Heart left ventricle (tissue), 16 donors: ENCODE measurements around the gene RAP1GDS1. TPM values are rescaled to one million over a fixed set of nuclear protein-coding genes. Genes with fewer than 3 reads are reported as not detected.

Source experiments
- ATAC-seq, 4 donors: fragments of 200-7000 bp; cut with Tn5 transposase; one replicate each; pipeline ENCODE4 v1.9.1; 2020 to 2022; ENCODE audit warnings: moderate library complexity in 4 of 4, mild to moderate bottlenecking in 3 of 4, moderate number of reproducible peaks in 1 of 4
- DNase-seq, 5 donors: peaks; one replicate each; pipeline ENCODE4 v3.0.0-alpha.2; 2020
- H3K27ac ChIP-seq, 12 donors: fragments of 200-600 bp; sonication (generic) in 4 of 12; one replicate each; pipeline versions ENCODE4 v1.5.0 to v1.8.0; 2016 to 2022; ENCODE audit warnings: mild to moderate bottlenecking in 2 of 12
- H3K27me3 ChIP-seq, 9 donors: fragments of 200-600 bp; sonication (generic) in 2 of 9; one replicate each; pipeline versions ENCODE4 v1.5.1 to v1.8.0; 2016 to 2022; ENCODE audit warnings: mild to moderate bottlenecking in 3 of 9
- H3K36me3 ChIP-seq, 9 donors: fragments of 200-600 bp; sonication (generic) in 2 of 9; one replicate each; pipeline versions ENCODE4 v1.5.0 to v1.8.0; 2018 to 2022; ENCODE audit warnings: mild to moderate bottlenecking in 2 of 9
- H3K4me1 ChIP-seq, 12 donors: fragments of 200-600 bp; sonication (generic) in 4 of 12; one replicate each; pipeline versions ENCODE4 v1.5.0 to v1.8.0; 2016 to 2022; ENCODE audit warnings: mild to moderate bottlenecking in 3 of 12
- H3K4me3 ChIP-seq, 12 donors: fragments of 200-600 bp; sonication (generic) in 4 of 12; one replicate each; pipeline versions ENCODE4 v1.5.0 to v1.8.0; 2017 to 2022; ENCODE audit warnings: mild to moderate bottlenecking in 9 of 12, moderate library complexity in 4 of 12
- H3K9me3 ChIP-seq, 12 donors: fragments of 200-600 bp; sonication (generic) in 4 of 12; one replicate each; pipeline versions ENCODE4 v1.5.0 to v1.8.0; 2016 to 2022; ENCODE audit warnings: mild to moderate bottlenecking in 1 of 12
- POLR2A ChIP-seq, 2 donors: fragments of 450-650 bp; IDR thresholded peaks; one replicate each; pipeline ENCODE4 v1.6.1; 2017; ENCODE audit warnings: antibody characterized with exemption in 2 of 2, mild to moderate bottlenecking in 2 of 2, moderate library complexity in 2 of 2
- WGBS, 4 donors: extraction: QIAGEN DNeasy Blood & Tissue Kit in 2 of 4; methylation state at CpG; one replicate each; pipeline versions ENCODE4 v1.1.5 to v1.1.7; 2013 to 2018; 5-methylcytosine and 5-hydroxymethylcytosine counted together
- intact Hi-C, 10 donors: fragments of 100-400 bp; cut with DNase I; formaldehyde crosslinking; loops; one replicate each; pipeline versions ENCODE4 v1.11.1 to v1.14.2; 2022
- polyA plus RNA-seq, 2 donors: library from polyadenylated mRNA; stranded (reverse); fragments of 200-250 nt; gene quantifications; one replicate each; pipeline ENCODE4 v1.2.3, GENCODE V29; 2013
- total RNA-seq, 9 donors: library from RNA; depleted of rRNA in 2 of 9; stranded (reverse); fragments of >200 nt in 2 of 9; fragmentation: NEBNext Ultra II Directional in 3 of 9; extraction: Animal tissue kit (Norgen Biotek cat#: 25700) in 3 of 9; gene quantifications; one replicate each; pipeline versions ENCODE4 v1.1.0 to v1.2.4, GENCODE V29; 2016 to 2023
- TF ChIP-seq, protein P1 (sequence below), 12 donors: fragments of 200-600 bp; sonication (generic) in 4 of 12; IDR thresholded peaks; one replicate each; pipeline versions ENCODE4 v1.5.0 to v1.8.0; 2018 to 2022; ENCODE audit warnings: antibody characterized with exemption in 12 of 12, mild to moderate bottlenecking in 5 of 12
- donor health status: ischemic (EF 13 %, LVEDD 7.1; RV severe dilation, severe dysfunction).
- donor health status: healthy with polysubstance abuse.
- donor health status: DM: no; HTN: yes; CAD: no.
- donor health status: DM: no; HTN: no; CAD: no.
- donor health status: ischemic (EF 25% LVEDD 6.9; RV normal size, moderate dysfunction).
- donor health status: ischemic (EF 25% LVEDD 5.7; RV mildly dilated, moderate dysfunction).
- donor health status: healthy.
- donor health status: DM: yes; HTN: yes; CAD: no.
- donor health status: ischemic (EF 35%, LVEDD 5.7; RV mildly dilated, moderate dysfunction).
- donor health status: nonischemic (EF 11% LVEDD 7.7; RV severe dilation, severe dysfunction).
- donor health status: DM: yes; HTN: yes; CAD: no.
- donor health status: PGD.
- donor health status: ischemic (EF 29% LVEDD 5.4; RV normal size, mild dysfunction).
- donor health status: nonischemic (EF 23%, LVEDD 6.1; RV moderate dilation, normal function).

The RAP1GDS1 gene
- total and polyA plus RNA-seq, 11 donors = 4.2 to 26.6 (median 12.5) TPM

DNA sequence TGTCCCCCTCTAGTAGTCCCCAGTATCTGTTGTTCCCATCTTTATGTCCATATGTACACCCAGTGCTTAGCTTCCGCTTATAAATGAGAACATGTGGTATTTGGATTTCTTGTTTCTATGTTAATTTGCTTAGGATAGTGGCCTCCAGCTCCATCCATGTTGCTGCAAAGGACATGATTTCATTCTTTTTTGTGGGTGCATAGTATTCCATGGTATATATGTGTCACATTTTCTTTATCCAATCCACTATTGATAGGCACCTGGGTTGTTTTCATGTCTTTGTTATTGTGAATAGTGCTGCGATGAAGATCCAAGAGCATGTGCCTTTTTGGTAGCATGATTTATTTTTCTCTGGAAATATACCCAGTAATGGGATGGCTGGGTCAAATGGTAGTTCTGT, 6.3 kb downstream of the RAP1GDS1 start:
- no peaks in the 10 kb centered on the region for H3K36me3 ChIP-seq
- ATAC-seq (no peak), DNase-seq (no peak)
- peaks cover 0 to 13% (median 6%) of the 10 kb centered on the region in 12 donors for H3K4me1 ChIP-seq
- no peak overlapping the region for H3K27ac ChIP-seq
- no peaks in the 10 kb centered on the region for H3K27me3 ChIP-seq
- TF ChIP-seq POLR2A (IDR thresholded peaks at IDR 0.05) = no peak
- TF ChIP-seq, protein P1, sequence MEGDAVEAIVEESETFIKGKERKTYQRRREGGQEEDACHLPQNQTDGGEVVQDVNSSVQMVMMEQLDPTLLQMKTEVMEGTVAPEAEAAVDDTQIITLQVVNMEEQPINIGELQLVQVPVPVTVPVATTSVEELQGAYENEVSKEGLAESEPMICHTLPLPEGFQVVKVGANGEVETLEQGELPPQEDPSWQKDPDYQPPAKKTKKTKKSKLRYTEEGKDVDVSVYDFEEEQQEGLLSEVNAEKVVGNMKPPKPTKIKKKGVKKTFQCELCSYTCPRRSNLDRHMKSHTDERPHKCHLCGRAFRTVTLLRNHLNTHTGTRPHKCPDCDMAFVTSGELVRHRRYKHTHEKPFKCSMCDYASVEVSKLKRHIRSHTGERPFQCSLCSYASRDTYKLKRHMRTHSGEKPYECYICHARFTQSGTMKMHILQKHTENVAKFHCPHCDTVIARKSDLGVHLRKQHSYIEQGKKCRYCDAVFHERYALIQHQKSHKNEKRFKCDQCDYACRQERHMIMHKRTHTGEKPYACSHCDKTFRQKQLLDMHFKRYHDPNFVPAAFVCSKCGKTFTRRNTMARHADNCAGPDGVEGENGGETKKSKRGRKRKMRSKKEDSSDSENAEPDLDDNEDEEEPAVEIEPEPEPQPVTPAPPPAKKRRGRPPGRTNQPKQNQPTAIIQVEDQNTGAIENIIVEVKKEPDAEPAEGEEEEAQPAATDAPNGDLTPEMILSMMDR (IDR thresholded peaks at IDR 0.05) = no peak
- peaks cover 0 to 2% (median 0%) of the 10 kb centered on the region in 12 donors for H3K9me3 ChIP-seq
- no peak overlapping the region for H3K4me3 ChIP-seq
- intact Hi-C loops = loop anchor here in 4 of 10 donors (10.0 kb wide), 4 partner anchors 87 to 817 kb away; partner anchors contain the start of genes ADH5 (in 1 of the 4) and STPG2 (in 1 of the 4)
- WGBS, 4 donors = 98 to 100% (median 99%) methylated on average over 2 of the region's 2 CpGs

DNA sequence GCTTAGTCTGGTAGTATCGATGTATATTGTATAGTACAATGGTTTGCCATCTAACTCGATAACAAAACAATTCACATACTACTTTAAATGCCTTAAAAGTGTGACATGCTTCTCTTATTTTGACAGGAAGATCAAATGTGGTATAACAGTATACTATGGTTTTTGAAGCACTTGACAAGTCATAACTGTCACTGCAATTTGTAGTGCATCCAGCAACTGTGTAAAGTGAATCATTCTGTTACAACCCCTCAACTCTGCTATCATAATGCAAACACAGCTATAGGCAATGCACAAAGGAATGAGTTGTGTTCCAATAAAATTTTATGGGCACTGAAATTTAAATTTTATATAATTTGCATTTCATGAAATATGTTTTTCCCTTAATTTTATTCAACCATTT, 14.0 kb downstream of the RAP1GDS1 start:
- peaks cover 0 to 34% (median 0%) of the 10 kb centered on the region in 12 donors for H3K9me3 ChIP-seq
- no peaks in the 10 kb centered on the region for H3K36me3 ChIP-seq
- no peaks in the 10 kb centered on the region for H3K4me1 ChIP-seq
- DNase-seq (no peak), ATAC-seq (no peak)
- H3K27me3 ChIP-seq = no peaks in the 10 kb centered on the region
- no peak overlapping the region for H3K4me3 ChIP-seq
- no peak overlapping the region for H3K27ac ChIP-seq
- WGBS, 4 donors = 93 to 98% (median 95%) methylated on average over 2 of the region's 2 CpGs
- TF ChIP-seq POLR2A (IDR thresholded peaks at IDR 0.05) = no peak
- TF ChIP-seq, protein P1 (IDR thresholded peaks at IDR 0.05) = no peak
- intact Hi-C loops = no loop called here

DNA sequence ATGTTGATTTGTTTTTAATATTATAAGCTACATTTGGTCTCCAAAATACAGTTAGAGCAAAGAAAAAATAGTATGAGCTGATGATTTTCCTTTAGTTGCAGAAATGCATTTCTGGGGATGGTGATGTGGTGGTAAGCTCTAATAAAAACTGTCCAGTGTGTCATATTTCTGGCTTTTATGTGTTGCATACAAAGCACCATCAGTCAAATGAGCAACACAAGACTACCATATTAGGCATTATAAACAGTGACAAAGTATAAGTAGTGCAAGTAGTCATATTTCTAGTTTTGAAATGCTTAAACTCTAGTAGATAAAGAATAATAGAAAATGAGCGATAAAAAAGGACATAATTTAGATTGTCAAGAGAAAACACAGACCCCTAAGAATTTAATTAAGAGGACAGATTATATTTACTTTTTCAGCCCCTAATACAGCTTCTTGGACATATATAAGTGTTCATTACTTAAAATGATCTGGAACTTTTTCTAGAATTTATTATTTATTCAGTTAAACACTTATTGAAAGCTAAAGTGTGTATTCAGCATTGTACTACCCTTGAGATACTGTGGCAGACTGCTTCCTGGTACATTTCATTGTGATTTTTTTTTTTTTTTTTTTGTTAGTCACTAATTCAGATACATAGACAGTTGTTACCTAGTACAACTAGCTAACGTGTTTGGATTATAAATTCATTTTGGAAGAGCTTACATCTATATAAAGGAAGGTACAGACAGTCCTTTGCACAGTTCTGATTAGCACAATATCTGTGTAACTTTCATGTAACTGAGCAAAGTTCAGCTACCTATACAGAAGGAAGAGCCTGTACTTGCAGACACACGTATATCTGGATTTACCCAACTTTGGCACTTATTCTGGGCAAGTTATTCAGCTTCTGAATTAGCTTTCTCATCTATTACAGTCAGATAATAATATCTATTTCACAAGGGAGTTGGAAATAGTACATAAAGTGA, 22.3 kb downstream of the RAP1GDS1 start:
- no peak for DNase-seq
- Histone ChIP-seq H3K4me3 (no peak overlapping the region), H3K4me1 (peaks cover 0 to 14% (median 3%) of the 10 kb centered on the region in 12 donors), H3K27me3 (no peaks in the 10 kb centered on the region), H3K36me3 (no peaks in the 10 kb centered on the region), H3K9me3 (peaks cover 0 to 14% (median 0%) of the 10 kb centered on the region in 12 donors), H3K27ac (no peak overlapping the region)
- ATAC-seq = no peak
- no peak for TF ChIP-seq POLR2A (IDR thresholded peaks at IDR 0.05)
- TF ChIP-seq, protein P1 (IDR thresholded peaks at IDR 0.05) = no peak
- WGBS, 4 donors = 63 to 78% (median 68%) methylated on average over 3 of the region's 3 CpGs
- intact Hi-C loops = no loop called here

DNA sequence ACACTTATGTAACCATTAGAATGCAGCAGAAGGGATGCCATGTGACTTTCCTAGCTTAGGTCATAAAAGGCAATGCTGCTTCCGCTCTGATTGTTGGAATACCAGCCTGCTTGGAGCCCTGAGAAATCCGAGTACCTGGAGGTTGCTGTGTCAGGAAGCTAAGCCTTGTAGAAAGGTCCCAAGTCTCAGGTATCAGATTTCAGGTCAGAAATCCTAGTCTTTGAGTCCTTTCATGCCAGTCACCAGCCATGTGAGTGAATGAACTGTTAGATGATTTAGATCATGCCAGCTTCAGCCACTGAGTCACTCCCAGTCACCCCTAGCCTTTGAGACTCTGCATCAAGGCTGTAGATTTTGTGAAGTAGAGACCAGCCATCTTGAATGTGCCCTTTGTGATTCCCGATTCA, 23.5 kb downstream of the RAP1GDS1 start:
- DNase-seq (no peak), ATAC-seq (no peak)
- H3K4me3 ChIP-seq = no peak overlapping the region
- TF ChIP-seq, protein P1 (IDR thresholded peaks at IDR 0.05) = no peak
- TF ChIP-seq POLR2A (IDR thresholded peaks at IDR 0.05) = no peak
- peaks cover 0 to 12% (median 0%) of the 10 kb centered on the region in 12 donors for H3K9me3 ChIP-seq
- no peaks in the 10 kb centered on the region for H3K27me3 ChIP-seq
- 87 to 92% (median 88%) methylated on average over 3 of the region's 3 CpGs for WGBS, 4 donors
- intact Hi-C loops = no loop called here
- no peak overlapping the region for H3K27ac ChIP-seq
- H3K36me3 ChIP-seq = no peaks in the 10 kb centered on the region
- peaks cover 0 to 22% (median 7%) of the 10 kb centered on the region in 12 donors for H3K4me1 ChIP-seq
